Measurements from ENCODE around the gene NAA50.

The NAA50 gene

DNA sequence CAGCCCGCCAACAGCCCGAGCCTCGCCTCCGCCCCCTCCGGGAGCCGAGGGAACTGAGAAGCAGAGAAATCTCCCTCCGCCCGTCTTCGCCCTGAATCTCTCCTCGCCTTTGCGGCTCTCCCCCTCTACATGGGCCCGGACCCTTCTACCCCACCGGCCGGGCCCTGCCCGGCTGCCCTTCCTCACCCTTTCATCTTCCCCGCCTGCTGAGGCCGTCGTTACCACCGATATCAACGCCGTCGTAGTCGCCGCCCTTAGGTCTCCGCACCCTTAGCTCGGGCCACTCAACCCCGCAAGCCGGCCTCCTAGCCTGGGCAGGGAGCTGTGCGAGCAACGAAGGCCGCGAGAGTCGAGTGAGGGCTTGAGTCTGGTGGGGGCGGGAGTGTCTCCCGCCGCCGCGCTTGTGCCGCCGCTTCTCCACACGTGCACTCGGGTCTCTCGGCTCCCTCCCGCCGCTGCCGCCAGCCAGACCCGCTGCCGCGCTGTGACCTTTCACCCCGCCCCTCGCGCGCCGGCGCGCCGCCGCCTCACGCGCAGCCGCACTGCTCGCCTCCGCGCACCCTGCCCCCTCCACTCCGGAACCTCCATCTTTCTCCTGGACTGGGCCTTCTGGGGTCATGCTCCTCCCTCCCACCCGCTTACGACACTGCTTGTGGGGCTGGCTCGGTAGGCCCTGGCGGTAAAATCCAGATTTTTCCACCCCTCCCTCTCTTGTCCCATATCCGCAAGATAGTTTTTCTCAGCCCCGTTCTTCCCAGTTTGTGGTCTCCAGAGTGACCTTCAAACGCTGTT, at the start of gene NAA50:
Gene NAA50, minus strand, starts transcription at position 494 of the 792 bp plus-strand sequence. Its CDS starts 300 bp downstream, at position 194.
- DNase-seq (ENCODE audit: low spot score), result peak; percentile 96

DNA sequence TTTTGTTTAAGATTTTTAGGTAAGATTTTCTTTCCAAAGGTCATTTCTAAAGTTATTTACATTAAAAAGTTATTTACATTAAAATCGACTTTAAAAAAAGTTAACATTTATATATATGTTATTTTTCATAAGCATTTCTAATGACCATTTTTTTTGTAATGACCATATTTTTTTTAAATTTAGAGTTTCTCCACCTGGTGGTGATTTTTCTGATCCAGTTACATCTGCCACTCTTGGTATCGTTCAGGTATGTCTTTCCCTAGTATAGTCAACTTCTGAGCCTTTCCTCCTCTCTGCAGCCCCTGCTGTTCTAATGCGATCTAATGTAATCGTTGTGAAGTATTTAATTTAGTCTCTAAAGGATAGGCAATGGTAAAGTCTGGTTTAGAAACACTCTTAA, 49.6 kb upstream of the NAA50 start:
- DNase-seq (ENCODE audit: low spot score), result no peak

DNA sequence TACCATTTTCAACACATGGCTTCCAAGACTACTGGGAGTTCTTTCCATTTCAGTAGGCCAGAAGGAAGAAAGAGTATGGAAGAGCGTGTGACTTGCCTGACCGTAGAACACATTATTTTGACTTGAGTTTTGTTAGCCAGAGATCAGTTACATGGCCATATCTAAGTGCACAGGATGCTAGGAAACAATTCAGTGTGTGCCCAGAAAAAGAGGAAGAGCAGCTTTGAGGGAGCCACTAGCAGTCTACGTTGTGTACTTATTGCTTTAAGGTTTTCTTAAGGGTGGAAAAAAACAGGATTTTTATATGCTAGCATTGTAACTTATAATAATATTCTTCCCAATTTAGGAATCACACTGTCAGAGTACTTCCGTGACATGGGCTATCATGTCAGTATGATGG, 48.5 kb upstream of the NAA50 start:
- DNase-seq (ENCODE audit: low spot score), result no peak

DNA sequence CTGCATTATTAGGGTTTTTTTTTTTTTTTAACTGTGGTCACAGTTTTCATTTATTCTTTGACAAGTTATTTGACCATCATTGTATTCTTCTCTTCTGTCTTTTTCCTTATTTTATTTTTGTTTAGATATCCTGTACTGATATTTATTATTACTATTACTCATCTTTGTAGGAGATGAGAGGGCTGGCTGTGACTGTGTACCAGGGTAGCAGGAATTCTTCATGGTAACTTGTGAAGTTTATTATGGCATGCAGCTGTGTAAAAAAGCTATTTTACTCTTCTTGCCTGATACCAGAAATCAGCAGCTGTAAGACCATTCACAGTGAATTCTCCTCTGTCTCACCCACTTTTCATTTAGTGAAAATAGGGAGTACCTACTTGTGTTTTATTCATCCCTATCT, 45.3 kb upstream of the NAA50 start:
- no peak for DNase-seq (ENCODE audit: low spot score)

DNA sequence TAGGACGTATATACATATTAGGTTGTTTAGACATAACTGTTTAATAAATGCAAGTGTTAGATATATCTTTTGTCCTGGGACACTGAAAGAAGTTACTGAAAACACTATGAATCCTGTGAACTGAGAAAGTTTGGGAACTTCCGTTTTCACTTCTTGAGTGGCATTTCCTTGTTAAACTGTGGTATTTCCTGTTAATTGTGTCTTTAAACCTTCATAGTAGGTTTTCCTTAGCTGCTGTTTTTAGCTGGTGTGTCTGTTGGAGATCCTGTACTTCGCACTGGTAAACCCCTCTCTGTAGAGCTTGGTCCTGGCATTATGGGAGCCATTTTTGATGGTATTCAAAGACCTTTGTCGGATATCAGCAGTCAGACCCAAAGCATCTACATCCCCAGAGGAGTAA, 37.9 kb upstream of the NAA50 start:
- DNase-seq (ENCODE audit: low spot score), result no peak

DNA sequence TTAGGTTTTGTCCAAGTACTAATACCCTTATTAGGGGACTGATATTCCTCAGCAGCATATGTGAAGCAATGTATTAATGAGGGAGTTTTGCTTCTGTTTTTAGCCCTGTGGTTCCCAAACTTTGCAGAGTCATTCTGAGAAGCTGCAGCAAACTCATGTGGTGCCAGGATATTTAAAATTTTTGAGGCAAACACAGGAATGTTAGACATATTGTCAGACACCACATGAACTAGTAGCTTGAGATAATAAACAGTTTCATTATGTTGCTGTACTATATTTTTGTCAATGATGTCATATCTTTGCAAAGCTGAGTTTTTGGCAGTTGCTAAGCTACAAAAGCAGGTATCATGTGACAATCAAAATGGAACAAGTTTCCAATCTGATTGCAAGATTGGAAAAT, 37.4 kb upstream of the NAA50 start:
- DNase-seq (ENCODE audit: low spot score), result no peak

DNA sequence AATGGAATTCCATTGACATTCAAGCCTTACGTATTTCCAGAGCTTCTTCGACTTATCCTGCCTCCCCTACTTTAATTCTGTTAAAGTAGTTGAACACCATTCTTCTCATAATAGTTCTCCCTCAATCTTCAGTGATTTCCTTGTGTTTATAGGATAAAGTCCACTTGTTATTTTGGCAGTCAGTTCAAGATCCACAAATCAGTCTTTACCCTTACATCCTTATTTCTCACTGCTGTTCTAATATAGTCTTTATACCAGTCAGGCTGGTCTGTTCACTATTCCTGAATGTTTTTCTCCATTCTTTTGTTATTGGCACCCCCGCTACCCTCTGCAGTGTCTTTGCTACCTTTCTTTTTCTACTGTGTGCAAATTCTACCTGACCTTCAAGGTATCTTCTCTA, 30.5 kb upstream of the NAA50 start:
- DNase-seq (ENCODE audit: low spot score), result no peak

DNA sequence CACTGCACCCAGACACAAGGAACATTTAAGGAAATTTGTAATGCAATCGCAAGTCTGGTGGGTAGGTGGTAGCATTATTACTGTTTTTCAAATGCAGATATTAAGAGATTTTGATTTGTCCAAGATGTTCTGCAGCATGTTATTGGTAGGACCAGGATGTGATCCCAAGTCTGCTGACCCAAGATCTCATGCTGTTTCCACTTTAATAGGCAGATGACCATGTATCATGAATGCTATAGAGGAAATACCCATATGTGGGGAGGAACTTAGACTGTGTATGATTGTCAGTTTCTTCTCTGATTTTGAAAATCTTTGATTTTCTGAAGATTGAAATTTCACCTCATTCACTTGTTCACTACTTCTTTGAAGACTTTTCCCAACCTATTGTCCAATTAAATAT, 29.5 kb upstream of the NAA50 start:
- no peak for DNase-seq (ENCODE audit: low spot score)

DNA sequence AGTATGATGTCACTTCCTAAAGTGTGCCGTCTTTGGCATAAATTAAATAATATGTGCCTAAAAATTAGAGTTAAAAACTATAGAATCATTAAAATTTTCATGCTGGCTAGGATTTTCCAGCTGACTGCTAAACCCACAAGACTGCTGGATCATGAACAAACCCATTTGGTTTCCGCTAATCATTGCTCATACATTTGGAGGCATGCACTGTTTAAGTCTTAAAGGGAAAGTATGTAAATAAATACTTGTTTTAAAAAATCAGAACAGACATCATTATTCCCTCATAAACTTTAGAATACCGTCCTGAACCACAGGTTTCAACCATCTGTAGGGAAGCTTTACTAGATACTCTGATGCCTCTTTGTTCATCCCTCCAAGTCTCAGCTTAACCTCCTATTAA, 27.3 kb upstream of the NAA50 start:
- DNase-seq (ENCODE audit: low spot score), result no peak

DNA sequence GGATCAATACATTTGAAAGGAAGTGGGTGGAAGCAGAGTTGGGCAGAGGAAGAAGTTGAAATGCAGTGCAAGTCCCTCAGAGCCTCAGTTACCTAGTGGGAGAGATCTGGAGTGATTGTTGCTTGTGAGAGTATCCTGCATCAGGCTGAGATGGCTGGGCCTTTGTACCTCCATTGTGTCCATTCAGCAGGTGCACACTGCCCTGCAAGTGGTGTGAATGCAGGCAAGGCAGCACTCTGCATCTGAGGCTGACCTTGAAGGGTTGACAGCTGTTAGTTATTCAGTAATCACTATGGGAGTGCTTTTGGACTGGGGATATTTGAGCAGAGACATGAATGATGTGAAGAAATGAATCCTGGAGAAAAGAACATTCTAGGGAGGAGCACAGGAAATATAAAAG, 25.9 kb upstream of the NAA50 start:
- no peak for DNase-seq (ENCODE audit: low spot score)

DNA sequence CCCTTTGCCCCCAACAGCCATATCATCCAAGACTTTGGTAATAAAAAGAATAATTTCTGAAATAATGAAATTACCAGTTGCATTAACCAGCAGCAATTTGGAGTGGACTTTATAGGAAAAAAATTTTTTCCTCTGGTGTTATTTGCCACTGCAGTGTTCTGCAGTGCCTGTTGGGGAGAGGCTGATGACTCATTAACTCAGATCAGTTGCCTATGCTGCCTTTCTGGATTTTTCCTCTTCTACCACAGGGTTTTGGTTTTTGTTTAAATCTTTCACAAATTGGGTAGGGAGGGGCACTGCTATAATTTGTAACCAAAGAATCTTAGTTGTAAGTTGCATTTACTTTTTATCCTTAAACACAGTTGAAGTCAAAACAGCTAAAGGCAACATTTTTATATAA, 23.5 kb upstream of the NAA50 start:
- DNase-seq (ENCODE audit: low spot score), result no peak

DNA sequence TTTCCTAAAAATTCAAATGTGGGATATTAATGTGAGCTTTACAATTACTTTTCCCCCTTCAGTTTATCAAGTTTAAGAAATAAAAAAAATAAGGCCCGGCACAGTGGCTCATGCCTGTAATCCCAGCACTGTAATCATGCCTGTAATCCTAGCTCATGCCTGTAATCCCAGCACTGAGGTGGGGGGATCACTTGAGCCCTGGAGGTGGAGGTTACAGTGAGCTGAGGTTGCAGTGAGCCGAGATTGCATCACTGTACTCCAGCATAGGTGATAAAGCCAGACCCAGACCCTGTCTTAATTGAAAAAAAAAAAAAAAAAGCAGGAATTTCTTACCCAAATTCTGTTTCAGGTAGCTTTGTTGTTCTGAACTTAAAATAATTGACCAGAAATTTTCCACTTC, 18.6 kb upstream of the NAA50 start:
- no peak for DNase-seq (ENCODE audit: low spot score)

DNA sequence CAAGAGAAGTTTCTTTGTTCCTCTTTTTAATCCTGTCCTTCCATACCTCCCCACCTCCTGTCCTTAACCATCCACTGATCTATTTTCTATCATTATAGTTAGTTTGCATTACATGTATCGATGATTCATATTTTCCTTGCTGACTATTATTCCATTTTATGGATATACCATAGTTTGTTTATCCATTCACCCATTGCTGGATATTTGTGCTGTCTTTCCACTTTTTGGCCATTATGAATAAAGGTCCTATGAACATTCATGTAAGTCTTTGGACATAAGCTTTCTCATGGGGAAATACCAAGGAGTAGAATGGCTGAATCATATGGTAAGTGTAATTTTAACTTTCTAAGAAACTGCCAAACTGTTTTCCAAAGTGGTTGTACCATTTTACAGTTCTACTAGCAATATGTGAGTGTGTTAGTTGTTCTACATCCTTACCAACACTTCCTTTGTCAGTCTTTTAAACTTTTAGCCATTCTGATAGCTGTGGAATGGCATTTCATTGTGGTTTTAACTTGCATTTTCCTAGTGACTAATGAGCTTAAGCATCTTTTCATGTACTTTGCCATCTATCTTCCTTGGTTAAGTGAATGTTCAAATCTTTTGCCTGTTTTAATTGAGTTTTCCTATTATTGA, 12.5 kb upstream of the NAA50 start:
- no peak for DNase-seq (ENCODE audit: low spot score)

DNA sequence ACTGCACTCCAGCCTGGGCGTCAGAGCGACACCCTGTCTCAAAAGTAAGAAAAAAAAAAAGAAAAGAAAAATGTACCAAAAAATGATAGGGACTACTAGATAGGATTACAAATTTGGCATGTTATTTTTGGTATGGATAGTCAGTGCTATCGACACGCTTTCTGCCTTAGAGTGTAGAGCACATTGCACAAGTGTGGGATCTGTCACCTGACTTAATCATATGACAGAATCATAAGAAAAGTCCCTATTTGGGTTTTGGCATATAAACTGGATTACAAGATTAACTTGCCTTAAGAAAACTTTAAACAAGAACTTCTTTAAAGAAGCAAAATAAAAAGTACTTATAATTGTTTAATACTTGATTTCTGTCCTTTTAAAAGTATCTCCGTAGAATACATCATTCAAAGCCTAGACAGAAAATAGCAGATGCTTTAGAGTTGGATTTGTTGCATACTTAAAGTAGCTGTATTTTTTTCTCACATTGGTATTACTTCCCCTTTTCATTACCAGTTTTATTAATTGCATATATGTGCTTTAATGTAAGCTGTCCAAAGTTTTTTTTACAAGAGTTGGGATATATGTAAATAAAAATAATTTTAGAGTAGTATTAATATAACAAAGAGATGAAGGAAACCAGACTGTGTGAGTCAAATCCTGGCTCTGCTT, 8.6 kb upstream of the NAA50 start:
- DNase-seq (ENCODE audit: low spot score), result no peak

DNA sequence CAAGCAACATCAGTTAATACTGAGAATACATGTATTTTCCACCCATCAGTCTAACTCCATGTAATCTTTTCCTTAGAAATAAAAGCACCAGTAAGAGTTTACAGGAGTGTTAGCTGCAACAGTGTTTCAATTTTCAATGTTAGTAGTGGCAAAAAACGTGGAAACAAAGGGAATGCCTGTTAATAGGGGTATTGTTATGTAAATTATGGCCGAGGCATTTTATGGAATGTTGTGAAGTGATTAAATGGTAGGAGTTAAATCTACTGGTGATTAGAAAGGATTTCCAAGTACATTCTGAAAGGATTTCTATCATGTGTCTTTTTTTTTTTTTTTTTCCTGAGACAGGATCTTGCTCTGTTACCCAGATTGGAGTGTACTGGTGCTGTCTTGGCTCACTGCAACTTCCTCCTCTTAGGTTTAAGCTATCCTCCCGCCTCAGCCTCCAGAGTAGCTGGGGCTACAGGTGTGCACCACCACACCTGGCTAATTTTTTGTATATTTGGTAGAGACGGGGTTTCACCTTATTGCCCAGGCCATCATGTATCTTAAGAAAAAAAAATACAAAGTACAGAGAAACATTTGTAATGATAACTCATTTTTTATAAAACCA, 7.4 kb upstream of the NAA50 start:
- no peak for DNase-seq (ENCODE audit: low spot score)

DNA sequence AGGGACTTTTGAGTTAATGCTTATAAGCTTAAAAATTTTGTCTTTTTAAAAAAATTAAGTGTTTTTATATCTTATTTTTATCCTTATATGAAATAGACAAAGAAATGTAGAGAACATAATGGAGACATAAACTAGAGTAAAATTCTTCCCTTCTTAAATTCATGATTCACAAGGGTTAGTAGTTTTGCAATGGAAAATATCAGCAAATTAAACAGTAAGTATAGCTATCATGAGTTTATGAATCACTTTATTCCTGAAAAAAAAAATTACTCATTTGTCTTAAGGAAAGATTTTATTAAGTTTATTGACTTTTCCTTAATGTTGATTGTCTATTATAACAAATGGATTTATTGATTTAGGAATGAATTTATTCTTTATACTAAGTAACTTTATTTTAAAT, 5.1 kb upstream of the NAA50 start:
- no peak for DNase-seq (ENCODE audit: low spot score)

DNA sequence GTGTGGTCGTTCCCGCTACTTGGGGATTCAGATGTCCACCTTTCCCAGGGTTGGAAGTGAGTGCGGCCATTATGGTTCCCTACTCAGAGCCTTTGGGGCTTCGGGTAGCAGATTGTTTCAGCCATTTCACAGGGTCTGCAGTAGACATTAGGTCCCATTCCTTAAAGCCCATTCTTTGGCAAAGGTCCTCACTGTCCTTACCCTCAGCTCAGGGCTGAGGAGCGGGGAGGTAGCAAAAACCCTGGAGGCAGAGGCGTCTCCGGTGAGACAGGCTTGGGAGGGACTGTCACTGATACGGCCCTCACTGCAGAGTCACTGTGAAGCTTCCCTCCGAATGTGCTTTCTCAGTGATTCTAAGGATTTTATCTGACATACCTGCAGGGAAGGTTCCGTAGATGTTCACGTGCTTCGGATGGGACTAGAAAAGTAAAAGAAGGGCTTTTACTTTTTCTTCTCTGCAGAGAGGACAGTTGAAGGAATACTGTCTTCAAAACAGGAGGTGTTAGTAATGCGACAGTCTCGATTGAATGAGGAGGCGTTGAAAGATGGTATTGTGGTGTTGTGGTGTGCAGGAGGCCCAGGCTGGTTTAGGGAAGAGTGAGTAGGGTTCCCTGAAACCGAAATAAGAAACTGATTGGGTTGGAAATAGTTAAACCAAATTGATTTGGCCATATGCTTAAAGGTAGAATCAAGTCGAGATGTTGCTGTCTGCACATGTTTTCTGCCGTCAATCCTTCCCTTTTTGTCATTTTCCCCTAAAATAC, 1.4 kb upstream of the NAA50 start:
- no peak for DNase-seq (ENCODE audit: low spot score)

DNA sequence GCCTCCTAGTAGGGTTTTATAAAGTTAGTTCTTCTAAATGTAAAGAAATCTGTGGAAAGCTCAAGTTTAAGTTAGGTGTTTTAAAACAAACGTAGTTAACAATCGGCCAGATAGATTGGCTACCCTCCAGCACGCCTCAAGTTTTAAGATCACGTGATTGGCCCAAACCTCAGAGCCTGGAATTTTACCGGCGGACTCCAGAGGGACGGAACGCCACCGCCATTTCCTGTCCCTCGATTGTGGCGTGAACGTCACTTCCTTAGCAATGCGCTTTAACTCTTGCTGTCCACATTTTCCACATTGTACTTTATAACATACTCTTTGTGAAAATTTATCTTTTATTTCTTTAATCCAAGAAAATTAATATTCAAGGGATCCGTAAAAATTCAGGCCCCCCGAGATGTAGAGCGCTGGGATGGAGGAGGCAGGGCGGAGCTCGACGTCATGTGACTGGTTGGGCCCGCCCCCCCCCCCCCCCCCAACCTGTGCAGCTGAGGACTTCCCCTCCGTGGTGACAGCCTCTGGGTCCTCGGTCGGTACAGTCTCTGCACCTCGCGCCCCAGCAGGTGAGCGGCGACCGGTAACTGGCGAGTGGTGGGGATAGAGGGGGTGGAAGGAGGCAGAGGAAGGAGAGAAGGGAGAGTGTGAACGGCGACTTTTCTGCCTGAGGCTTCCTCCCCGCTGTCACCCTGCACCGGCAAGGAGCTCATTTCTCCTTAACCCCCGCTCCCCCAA, 666 bp upstream of the NAA50 start, which contains the start of gene ATP6V1A:
Gene ATP6V1A, plus strand, starts transcription at position 488 of the 735 bp plus-strand sequence. CDS start 31,719 bp downstream, outside the sequence.
- DNase-seq (ENCODE audit: low spot score), result peak; percentile 86

DNA sequence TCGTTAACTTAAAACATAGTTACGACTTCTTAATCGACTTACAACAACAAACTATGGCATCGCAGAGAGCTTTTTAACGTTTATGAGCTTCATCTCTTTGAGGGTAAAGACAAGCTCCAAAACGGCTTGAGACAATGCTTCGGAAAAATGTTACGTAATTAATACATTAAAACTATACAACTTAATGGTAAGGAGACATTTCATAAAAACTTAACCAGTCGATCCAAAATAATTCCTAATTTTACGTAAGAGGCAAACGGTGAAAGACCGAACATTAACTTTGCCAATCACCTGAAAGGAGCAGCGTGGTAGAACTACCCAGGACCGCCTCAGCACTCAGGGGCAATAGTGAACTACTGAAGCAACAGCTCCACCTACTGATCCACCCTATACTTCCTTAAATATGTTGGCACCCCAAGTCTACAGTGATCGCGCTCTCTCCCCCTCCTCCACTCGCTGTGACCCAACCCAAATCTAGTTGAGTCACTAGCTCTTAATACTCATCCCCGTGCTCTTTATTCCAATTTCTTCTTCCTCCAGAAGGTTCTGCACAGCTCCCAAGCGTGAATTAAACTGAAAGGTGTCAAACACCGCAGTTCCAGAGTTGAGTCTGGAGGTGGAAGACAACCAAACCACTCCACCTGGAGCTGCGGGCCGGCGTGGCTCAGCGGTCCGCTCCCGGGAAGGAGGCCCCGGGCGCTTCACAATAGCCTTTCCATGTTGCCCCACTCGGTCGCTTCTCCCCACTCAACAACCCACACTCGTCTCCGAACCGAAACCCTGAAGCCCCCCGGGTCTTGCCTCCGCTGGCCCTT, 901 bp downstream of the NAA50 start:
- peak; percentile 84 for DNase-seq (ENCODE audit: low spot score)

DNA sequence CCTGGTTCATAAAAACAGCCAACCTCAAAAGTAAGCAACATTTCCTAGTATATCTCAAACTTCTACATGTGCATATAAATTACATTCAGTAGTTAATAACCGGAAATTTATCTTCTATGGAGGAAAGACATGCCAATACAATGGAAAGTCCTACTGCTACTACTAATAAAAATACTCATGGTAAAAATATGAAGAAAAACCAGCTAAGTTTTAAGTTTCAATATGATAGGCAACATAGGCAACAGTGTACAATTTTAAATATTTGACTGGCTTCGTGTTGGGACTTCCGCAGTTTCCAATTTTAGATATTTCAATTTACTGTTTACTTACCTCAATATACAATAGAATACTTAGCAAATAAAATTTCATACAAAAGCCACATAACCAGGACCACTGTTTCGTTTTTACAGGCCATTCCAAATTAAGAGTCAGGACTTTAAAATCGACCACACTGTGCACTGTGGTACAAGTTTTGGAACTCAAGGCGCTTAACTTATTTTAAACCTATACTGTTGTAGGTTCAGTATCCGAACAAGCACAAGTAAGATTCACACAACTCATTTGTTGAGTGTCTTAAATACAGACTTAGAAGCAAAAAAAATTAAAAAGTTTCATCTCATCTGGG, 2.9 kb downstream of the NAA50 start:
- no peak for DNase-seq (ENCODE audit: low spot score)

Data from ecto neural progenitor cell (in vitro differentiated cells).